HL-60/S4 treated with phorbol 12-myristate 13-acetate at 8.2 ng/mL for 4 days and 3 days (cell line): ENCODE measurements around the gene CCNY.
"Not testable (repeated sequence)": the region's sequence is repeated elsewhere in the genome, so short reads cannot be mapped to it uniquely, and the experiment has no call there.

Experiments used
- in situ Hi-C: fragments of 300-500 bp; cut with MboI; formaldehyde crosslinking; loops from 2 replicates; pipeline ENCODE4 v1.15.0; 2022; ENCODE audit warnings: low sequenced_read_pairs

Gene CCNY

DNA sequence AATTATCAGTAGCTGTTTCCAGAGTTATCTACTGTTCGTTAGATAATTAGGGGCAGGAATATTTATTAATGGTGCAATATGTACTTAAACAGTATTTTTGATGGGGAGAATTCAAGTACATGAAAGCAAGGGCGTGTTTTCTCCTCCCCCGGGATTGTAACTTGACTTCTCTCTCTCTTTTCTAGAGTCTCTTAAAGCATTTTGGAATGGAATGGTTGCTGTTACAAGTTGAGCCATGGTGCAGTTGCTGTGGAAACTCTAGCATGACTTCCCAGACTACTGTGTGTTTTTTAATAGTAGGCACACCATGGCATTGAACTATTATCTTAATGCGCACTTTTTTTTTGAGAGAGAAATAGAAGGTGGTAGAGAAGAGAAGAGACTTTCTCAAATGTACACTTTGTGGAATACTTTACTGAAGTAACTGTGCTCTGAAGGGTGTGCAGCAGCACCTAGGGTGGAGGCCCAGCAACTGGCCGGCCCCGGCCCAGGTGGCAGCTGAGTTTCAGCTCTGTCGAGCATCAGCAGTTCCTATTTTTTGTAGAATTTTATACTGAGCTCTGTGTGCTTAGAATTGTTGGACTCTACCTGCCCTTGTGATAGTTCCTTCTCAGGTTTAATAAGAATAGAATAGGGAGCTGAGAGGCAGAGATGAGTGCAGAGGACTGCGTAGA, 64.4 kb downstream of the CCNY start:
- in situ Hi-C loops = no loop called here

- in situ Hi-C loops = not testable (repeated sequence)
Measured at GRCh38 chr10:35403491-35403890, 67.2 kb downstream of the CCNY start.

GRCh38 chr10:35404077-35404476, 67.8 kb downstream of the CCNY start:
- in situ Hi-C loops = not testable (repeated sequence)

DNA sequence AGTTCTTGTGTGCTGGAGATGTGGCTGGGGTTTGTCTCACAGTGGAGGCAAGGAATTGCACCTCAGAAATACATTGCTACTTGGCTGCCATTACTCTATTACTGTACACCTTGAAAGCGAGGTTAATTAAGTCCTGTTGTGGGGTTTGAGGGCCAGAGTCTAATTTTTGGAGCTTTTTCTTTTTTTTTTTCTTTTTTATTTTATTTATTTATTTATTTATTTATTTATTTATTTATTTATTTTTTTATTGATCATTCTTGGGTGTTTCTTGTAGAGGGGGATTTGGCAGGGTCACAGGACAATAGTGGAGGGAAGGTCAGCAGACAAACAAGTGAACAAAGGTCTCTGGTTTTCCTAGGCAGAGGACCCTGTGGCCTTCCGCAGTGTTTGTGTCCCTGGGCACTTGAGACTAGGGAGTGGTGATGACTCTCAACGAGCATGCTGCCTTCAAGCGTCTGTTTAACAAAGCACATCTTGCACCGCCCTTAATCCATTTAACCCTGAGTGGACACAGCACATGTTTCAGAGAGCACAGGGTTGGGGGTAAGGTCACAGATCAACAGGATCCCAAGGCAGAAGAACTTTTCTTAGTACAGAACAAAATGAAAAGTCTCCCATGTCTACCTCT, 69.8 kb downstream of the CCNY start:
- in situ Hi-C loops = not testable (repeated sequence)

DNA sequence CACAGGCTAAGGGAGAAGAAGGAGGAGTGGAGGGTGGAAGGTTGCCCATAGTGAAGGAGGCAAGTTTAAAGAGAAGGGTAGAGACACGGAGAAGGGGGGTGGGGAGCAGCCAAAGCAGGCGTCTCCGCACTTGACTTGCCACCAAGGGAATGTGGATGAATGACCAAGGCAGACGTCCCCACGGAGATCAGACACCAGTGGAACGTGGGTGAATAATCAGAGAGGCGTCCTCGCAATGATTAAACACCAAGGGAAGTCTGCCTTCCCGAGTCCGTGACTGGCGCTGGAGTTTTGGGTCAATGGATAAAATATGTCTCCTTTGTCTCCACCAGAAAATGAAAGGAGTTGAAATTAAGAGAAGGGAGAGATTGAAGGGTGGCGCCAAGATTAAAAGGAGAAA, 71.4 kb downstream of the CCNY start:
- in situ Hi-C loops = not testable (repeated sequence)

DNA sequence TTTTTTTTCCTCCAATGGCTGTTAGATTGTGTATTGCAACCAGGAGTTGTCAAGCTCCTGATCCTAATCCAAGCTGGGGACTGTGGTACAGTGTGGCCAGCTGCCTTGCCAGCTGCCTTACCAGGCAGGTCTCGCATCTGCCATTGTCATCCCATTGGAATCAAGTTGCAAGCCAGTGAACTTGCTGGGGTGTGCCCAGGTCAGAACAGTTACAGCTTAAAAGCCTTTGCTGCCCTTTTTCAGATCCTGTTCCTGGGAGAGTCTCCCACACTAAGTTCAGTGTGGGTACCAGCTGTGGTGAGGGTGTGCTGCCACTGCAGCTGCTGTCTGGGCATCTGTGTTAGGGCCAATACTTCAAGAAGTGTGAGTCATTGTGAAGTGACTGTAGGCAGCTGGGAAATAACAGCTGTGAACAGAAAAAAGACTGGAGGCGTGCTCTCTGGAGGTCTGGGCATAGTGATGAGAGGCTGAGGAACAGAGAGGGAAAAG, 72.8 kb downstream of the CCNY start:
- in situ Hi-C loops = no loop called here

- in situ Hi-C loops = no loop called here
Measured at GRCh38 chr10:35409808-35410207, 73.5 kb downstream of the CCNY start.

- in situ Hi-C loops = no loop called here
Measured at GRCh38 chr10:35412003-35412723, 75.9 kb downstream of the CCNY start.

DNA sequence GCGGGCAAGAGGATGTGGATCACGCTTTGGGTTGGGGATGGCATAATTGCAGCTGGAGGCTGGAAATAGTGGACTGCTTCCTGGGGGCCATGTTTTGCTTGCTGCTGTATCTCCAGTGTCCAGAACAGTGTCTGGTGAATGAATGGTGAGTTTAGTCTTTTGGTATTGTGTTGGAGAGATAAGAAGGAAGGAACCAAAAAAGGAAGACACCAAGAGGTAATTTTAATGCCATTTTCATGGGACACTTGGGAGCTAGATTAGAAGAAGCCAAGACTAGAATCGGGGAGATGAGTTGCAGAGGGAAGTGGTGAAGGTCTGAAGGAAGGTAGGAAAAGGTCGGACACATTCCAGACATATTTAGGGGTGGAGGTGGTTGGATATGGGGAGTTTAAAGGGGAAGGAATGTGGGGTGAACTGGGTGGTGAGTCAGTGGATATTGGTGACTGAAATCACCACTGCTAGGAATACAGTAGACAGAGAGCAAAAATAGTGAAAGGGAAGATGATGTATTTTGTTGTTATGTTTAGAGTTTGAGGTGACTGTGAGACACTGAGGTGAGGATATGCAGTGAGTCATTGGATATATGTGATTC, 76.7 kb downstream of the CCNY start:
- in situ Hi-C loops = no loop called here

GRCh38 chr10:35413985-35414861, 77.9 kb downstream of the CCNY start:
- in situ Hi-C loops = no loop called here

DNA sequence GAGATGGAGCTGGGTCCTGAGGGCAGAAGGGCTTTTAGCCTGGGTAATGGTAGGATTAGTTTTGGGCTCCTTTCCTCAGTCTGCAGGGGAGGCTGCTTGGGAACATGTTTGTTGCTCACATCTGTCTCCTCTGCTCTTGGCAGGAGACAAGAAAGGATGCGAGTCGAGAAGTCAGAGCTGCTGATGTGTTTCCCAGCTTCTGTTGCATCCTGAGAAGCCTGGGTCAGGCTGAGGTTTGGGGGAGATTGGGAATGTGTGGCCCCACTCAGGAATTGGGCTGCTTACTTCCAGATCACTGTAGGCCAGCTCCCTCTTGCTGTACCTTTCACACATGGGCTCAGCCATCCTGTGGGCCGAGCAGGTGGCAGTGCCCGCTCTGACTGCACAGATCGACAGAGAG, 79.2 kb downstream of the CCNY start:
- in situ Hi-C loops = no loop called here

GRCh38 chr10:35416619-35417312, 80.5 kb downstream of the CCNY start:
- in situ Hi-C loops = no loop called here

- in situ Hi-C loops = no loop called here
Measured at GRCh38 chr10:35417313-35417625, 81.0 kb downstream of the CCNY start.

- in situ Hi-C loops = no loop called here
Measured at GRCh38 chr10:35417795-35418194, 81.5 kb downstream of the CCNY start.

DNA sequence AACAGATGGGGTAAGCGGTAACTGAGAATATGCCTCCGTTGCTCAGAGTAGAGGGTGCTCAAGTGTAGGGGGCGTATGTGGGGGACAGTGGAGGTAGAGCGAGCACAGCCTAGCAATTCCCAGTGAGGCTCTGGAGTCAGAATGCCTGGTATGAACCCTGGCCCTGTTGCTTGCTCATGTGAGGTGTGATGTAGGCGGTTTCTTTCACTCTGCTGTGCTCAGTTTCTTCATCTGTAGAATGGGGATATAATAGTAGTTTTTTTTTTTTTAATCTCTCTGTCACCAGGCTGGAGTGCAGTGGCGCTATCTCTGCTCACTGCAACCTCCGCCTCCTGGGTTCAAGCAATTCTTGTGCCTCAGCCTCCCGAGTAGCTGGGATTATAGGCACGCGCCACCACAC, 82.3 kb downstream of the CCNY start:
- in situ Hi-C loops = not testable (repeated sequence)

DNA sequence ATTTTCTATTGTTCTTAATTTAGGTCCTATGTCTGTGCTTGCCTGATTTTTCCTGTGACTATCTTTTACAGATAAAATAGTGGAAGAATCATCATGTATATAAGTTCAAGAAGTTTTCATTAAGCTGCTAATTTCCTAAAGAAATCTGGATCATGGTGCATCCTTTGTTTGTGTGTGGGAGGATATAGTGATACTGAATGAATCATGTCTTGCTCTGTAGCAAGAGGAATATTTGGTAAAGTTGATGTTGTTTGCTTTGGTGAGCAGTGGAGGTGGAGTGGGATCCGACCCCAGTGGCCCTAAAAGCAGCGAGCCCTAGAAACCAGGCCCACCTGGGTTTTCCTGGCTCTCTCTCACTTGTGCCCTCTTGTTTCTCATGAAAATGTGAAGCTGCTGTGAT, 83.7 kb downstream of the CCNY start:
- in situ Hi-C loops = no loop called here

GRCh38 chr10:35420827-35421552, 84.7 kb downstream of the CCNY start:
- in situ Hi-C loops = no loop called here

DNA sequence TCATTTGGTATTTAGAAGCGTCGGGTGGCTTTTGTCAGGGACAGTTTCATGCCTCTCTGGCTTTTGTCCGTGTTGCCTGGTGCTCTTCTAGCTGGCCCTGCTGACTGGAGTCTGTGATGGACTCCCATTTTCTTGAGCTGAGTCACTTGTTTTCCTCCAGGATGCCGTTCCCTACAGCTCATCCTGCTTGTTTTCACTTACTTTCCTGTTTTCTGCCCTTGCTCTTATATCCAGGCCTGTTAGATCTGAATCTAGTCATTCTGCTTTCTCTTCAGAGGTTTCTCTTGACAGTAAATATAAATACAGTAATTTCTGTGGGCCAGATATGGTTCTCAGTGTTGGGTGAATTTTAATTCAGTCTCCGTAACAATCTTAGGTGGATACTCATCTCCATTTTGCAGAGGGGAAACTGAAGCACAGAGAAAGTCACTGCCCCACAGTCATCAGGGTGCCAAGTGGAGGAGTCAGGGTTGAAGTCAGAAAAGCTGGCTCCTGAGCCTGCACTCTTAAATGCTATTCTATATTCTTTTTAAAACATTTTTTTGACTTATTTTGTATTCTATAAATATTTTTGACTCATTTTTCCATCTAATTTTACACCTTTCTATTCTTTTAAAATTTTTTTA, 85.4 kb downstream of the CCNY start:
- in situ Hi-C loops = no loop called here

- in situ Hi-C loops = no loop called here
Measured at GRCh38 chr10:35422228-35422627, 85.9 kb downstream of the CCNY start.
